Measurements from ENCODE around the gene PUS10.

- no peak for TF ChIP-seq POLR2A (IDR thresholded peaks at IDR 0.05)
- TF ChIP-seq CTCF (IDR thresholded peaks at IDR 0.05): no peak
Observed at GRCh38 chr2:61016392-61017002, 1.6 kb downstream of the PUS10 start.
